BE2C (cell line): ENCODE results near the gene HEXD.

Experiments
- DNase-seq: peaks from one replicate; pipeline ENCODE4 v3.0.0-alpha.2; 2020
- H3K27me3 ChIP-seq: fragments of 250-450 bp; sonication (Bioruptor Pico); 2 replicates; pipeline ENCODE4 v1.5.1; 2020; ENCODE audit warnings: mild to moderate bottlenecking
- H3K36me3 ChIP-seq: fragments of 250-450 bp; sonication (Bioruptor Pico); 2 replicates; pipeline ENCODE4 v1.5.1; 2020; ENCODE audit warnings: mild to moderate bottlenecking
- H3K4me1 ChIP-seq: fragments of 250-450 bp; sonication (Bioruptor Pico); 2 replicates; pipeline ENCODE4 v1.5.1; 2020
- H3K4me3 ChIP-seq: 2 replicates; pipeline ENCODE4 v1.5.1; 2011; ENCODE audit warnings: low read depth, low read length
- H3K9me3 ChIP-seq: fragments of 250-450 bp; sonication (Bioruptor Pico); 2 replicates; pipeline ENCODE4 v1.5.1; 2020
- TF ChIP-seq, protein P1 (sequence below): IDR thresholded peaks from 2 replicates; pipeline ENCODE4 v1.5.1; 2012; ENCODE audit warnings: mild to moderate bottlenecking, low read depth, low read length

Gene HEXD

DNA sequence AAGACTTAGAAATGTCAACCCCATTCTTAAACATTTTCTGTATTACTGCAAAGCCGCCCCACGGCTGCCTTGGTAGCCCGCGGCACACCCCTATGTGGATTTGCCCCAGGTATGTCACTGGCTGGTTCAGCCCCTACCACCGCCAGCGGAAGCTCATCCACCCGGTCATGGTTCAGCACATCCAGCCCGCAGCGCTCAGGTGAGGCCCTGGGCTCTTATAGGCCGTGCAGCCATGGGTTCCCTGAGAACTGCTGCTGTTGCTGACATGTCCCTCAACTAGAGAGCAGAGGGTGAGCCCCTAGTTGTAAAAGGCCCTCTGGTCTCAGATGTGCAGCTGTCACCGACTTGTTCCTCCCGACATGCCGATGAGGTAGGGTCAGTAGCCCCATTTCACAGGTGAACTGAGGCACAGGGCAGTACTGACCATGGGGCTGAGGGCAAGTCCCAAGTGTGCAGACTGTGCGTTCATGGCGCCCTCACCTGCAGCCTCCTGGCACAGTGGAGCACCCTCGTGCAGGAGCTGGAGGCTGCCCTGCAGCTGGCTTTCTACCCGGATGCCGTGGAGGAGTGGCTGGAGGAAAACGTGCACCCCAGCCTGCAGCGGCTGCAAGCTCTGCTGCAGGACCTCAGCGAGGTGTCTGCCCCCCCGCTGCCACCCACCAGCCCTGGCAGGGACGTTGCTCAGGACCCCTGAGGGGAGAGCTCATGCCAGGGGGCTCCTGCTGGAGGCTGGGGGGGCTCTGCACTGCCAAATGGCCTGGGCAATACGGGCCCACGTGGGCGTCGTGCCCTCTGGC is 23.7 kb downstream of the HEXD start:
- Histone ChIP-seq H3K9me3 (no peaks in the 10 kb centered on the region), H3K36me3 (no peaks in the 10 kb centered on the region; the same call in none of the 2 replicates), H3K4me1 (peaks cover 10% of the 10 kb centered on the region), H3K4me3 (no peak overlapping the region), H3K27me3 (no peaks in the 10 kb centered on the region)
- no peak for DNase-seq
- TF ChIP-seq, protein P1, sequence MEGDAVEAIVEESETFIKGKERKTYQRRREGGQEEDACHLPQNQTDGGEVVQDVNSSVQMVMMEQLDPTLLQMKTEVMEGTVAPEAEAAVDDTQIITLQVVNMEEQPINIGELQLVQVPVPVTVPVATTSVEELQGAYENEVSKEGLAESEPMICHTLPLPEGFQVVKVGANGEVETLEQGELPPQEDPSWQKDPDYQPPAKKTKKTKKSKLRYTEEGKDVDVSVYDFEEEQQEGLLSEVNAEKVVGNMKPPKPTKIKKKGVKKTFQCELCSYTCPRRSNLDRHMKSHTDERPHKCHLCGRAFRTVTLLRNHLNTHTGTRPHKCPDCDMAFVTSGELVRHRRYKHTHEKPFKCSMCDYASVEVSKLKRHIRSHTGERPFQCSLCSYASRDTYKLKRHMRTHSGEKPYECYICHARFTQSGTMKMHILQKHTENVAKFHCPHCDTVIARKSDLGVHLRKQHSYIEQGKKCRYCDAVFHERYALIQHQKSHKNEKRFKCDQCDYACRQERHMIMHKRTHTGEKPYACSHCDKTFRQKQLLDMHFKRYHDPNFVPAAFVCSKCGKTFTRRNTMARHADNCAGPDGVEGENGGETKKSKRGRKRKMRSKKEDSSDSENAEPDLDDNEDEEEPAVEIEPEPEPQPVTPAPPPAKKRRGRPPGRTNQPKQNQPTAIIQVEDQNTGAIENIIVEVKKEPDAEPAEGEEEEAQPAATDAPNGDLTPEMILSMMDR: no peak

DNA sequence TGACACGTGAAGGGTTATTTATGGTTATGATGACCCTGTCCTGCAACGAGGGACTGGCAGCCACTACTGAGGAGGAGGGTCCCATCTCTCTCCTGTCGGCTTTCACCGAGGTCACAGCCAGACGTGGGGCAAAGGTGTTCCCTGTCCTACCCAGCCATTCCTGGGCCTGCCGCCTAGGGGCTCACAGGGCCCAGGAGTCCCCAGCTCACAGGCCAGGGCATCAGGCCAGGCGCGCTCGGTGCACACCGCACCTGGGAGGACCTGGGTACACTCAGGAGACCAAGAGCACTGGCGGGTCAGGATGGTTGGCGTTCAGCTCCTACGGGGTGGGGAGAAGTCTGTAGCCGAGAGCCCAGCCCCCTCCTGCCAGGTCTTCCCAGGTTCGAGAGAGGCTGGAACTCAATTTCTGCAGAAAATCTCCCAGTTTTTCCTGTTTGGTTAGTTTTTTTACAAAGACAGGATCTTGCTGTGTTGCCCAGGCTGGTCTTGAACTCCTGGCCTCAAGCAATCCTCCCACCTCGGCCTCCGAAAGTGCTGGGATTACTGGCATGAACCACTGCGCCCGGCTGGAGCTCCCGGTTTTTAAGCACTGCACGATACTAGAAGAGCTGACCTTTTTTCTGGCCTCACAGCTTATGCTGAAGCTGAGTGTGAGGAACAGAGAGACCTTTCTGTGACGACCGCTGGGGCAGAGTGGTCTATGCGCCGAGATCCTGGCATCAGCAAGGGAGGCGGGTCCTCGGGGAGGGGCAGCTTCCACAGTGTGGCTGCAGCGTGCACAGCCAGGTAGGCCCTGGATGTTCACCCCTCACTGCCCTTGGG is 24.7 kb downstream of the HEXD start:
- Histone ChIP-seq H3K27me3 (no peaks in the 10 kb centered on the region), H3K4me1 (peaks cover 10% of the 10 kb centered on the region), H3K4me3 (no peak overlapping the region), H3K9me3 (no peaks in the 10 kb centered on the region), H3K36me3 (no peaks in the 10 kb centered on the region; the same call in none of the 2 replicates)
- TF ChIP-seq, protein P1: no peak
- no peak for DNase-seq

DNA sequence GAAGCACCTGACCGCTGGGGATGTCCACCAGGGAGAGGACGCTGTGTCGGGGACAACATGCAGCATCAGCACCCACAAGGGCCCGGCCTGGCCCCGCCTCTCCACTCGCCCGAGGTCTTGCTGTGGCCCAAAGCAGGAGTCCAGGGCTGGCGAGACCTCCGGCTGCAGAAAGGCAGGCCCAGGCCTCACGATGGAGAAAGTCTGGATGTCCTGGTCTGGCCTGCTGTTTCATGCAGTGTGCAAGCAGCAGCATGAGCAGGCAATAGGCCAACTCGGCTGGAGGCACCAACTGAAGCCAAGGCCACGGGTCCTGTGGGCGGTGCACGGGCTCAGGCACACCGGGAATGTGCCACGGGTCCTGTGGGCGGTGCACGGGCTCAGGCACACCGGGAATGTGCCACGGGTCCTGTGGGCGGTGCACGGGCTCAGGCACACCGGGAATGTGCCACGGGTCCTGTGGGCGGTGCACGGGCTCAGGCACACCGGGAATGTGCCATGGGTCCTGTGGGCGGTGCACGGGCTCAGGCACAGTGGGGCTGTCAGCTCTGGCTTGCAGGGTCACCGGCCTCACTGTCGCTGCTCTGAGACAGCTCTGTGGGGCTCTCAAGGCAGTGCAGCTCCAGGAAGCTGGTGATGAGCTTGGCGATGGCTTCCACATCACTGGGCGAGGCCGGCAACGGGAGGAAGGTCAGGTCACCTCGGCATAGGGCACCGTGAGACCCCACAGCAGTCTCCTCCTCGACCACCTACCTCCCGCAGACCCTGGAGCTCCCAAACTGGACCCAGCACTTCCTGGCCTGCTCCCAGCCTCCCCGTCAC is 25.5 kb downstream of the HEXD start:
- TF ChIP-seq, protein P1: no peak
- H3K36me3 ChIP-seq: no peaks in the 10 kb centered on the region; the same call in none of the 2 replicates

DNA sequence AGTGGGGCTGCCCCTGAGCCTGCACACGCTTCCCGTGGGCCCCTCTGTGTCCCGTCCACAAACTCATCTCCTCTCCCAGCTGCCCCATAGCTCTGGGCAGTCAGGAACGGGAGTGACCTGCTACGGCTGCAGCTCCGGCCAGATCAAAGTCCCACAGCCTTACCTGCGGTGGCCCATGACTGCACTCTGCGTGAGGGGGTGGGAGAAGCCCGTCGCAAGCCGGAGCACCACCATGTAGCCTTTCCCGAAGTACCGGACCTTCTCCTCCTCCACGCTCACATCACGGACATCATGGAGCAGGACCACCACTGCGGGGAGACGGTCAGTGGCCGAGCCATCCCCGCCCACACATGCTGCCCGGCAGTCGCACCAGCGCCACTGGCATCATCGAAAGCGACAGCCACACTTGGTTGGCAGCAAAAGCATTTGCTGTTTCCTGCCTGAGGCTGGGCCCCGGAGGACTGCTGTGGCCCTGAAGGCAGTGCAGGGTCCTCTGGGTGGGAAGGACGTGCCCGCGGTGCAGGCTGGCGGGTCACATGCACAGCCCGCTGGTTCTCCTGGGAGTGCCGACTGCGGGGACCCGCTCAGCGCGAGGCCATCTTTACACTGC is 26.2 kb downstream of the HEXD start:
- Histone ChIP-seq H3K9me3 (no peaks in the 10 kb centered on the region), H3K36me3 (no peaks in the 10 kb centered on the region; the same call in none of the 2 replicates), H3K4me1 (peaks cover 10% of the 10 kb centered on the region), H3K4me3 (no peak overlapping the region), H3K27me3 (no peaks in the 10 kb centered on the region)
- DNase-seq: no peak
- TF ChIP-seq, protein P1: no peak

More for the DNA sequence above, 25.5 kb downstream of the HEXD start:
- Histone ChIP-seq H3K4me1 (peaks cover 10% of the 10 kb centered on the region), H3K9me3 (no peaks in the 10 kb centered on the region), H3K4me3 (no peak overlapping the region), H3K27me3 (no peaks in the 10 kb centered on the region)
- DNase-seq: no peak

DNA sequence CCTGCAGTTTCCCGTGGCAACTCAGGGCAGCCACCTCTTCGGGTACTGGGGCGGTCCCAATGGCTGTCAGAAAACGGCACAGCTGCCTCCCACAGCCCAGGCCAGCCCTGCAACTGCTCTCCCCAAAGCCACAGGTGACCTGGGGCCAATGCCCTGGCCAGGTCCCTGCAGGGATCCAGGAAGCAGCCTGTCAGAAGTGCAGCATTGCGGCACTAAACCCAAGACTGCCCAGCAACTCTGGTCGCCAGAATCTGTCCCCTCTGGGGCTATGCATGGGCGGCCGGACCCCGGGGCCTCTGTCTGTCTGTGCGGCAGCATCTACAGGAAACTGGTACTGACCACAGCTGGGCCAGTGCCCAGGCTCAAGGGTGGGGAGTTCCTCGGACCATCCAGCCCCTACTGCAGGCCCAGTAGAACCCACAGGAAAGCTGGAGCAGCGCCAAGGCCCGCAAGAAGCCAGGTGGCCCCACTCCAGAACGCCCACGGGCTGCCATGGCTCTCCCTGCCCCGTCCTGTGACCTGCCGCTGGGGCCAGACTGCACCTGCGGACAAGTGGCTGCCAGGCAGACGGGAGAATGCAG is 26.9 kb downstream of the HEXD start:
- DNase-seq: no peak
- no peaks in the 10 kb centered on the region for H3K9me3 ChIP-seq
- no peak overlapping the region for H3K4me3 ChIP-seq
- H3K36me3 ChIP-seq: no peaks in the 10 kb centered on the region; the same call in none of the 2 replicates
- TF ChIP-seq, protein P1: no peak
- H3K4me1 ChIP-seq: peaks cover 10% of the 10 kb centered on the region
- no peaks in the 10 kb centered on the region for H3K27me3 ChIP-seq
